Esophagus squamous epithelium (tissue), 4 donors: ENCODE results near the gene DDOST.

Experiments used
- POLR2A ChIP-seq, 4 donors: fragments of 450-650 bp; IDR thresholded peaks; one replicate each; pipeline ENCODE4 v1.6.1; 2017; ENCODE audit warnings: antibody characterized with exemption in 4 of 4, mild to moderate bottlenecking in 4 of 4, moderate library complexity in 3 of 4
- TF ChIP-seq, protein P1 (sequence below), 6 experiments: fragments of 450-650 bp in 4 of 6; fragments of 200-600 bp in 2 of 6; sonication (generic) in 2 of 6; IDR thresholded peaks; one replicate each; pipeline ENCODE4 v1.5.1; 2016 to 2019; ENCODE audit warnings: antibody characterized with exemption in 6 of 6, mild to moderate bottlenecking in 4 of 6, moderate library complexity in 4 of 6

- TF ChIP-seq POLR2A (IDR thresholded peaks at IDR 0.05), result no peak
- TF ChIP-seq, protein P1, sequence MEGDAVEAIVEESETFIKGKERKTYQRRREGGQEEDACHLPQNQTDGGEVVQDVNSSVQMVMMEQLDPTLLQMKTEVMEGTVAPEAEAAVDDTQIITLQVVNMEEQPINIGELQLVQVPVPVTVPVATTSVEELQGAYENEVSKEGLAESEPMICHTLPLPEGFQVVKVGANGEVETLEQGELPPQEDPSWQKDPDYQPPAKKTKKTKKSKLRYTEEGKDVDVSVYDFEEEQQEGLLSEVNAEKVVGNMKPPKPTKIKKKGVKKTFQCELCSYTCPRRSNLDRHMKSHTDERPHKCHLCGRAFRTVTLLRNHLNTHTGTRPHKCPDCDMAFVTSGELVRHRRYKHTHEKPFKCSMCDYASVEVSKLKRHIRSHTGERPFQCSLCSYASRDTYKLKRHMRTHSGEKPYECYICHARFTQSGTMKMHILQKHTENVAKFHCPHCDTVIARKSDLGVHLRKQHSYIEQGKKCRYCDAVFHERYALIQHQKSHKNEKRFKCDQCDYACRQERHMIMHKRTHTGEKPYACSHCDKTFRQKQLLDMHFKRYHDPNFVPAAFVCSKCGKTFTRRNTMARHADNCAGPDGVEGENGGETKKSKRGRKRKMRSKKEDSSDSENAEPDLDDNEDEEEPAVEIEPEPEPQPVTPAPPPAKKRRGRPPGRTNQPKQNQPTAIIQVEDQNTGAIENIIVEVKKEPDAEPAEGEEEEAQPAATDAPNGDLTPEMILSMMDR (IDR thresholded peaks at IDR 0.05), result no peak
Observed at GRCh38 chr1:20657024-20657423, 4.1 kb downstream of the DDOST start.
